Right renal cortex interstitium (tissue), 3 donors: ENCODE measurements around the gene ETS1. TPM values are rescaled to one million over a fixed set of nuclear protein-coding genes. Genes with fewer than 3 reads are reported as not detected.

Experiments
- DNase-seq, 3 donors: peaks; one replicate each; pipeline ENCODE4 v3.0.0-alpha.2; 2013; ENCODE audit warnings: low read depth in 3 of 3, low spot score in 2 of 3
- polyA plus RNA-seq, 3 donors: library from polyadenylated mRNA; unstranded; fragments of 120-200 nt; gene quantifications; one replicate each; pipeline ENCODE4 v1.2.1, GENCODE V29; 2013; ENCODE audit not compliant: insufficient read length in 3 of 3

Gene ETS1
- polyA plus RNA-seq, 3 donors = 77.5 to 85.2 (median 81.9) TPM

GRCh38 chr11:128492461-128492860 lies 94.9 kb downstream of the ETS1 start:
- DNase-seq = no peak

GRCh38 chr11:128491195-128491936 lies 96.0 kb downstream of the ETS1 start:
- DNase-seq = no peak

GRCh38 chr11:128490092-128490491 lies 97.3 kb downstream of the ETS1 start:
- no peak for DNase-seq

- no peak for DNase-seq
Measured at GRCh38 chr11:128488471-128488870, 98.9 kb downstream of the ETS1 start.

GRCh38 chr11:128487978-128488377 lies 99.4 kb downstream of the ETS1 start:
- DNase-seq = no peak

- DNase-seq = no peak
Measured at GRCh38 chr11:128484172-128484571, 103.2 kb downstream of the ETS1 start.

GRCh38 chr11:128483211-128483788 lies 104.1 kb downstream of the ETS1 start:
- DNase-seq = no peak

GRCh38 chr11:128482512-128483191 lies 104.7 kb downstream of the ETS1 start:
- DNase-seq = no peak

GRCh38 chr11:128482092-128482491 lies 105.3 kb downstream of the ETS1 start:
- no peak for DNase-seq

GRCh38 chr11:128481135-128481534 lies 106.2 kb downstream of the ETS1 start:
- DNase-seq = no peak

GRCh38 chr11:128480665-128481064 lies 106.7 kb downstream of the ETS1 start:
- no peak for DNase-seq

GRCh38 chr11:128480066-128480465 lies 107.3 kb downstream of the ETS1 start:
- DNase-seq = no peak

GRCh38 chr11:128479144-128479543 lies 108.2 kb downstream of the ETS1 start:
- DNase-seq = no peak

- no peak for DNase-seq
Measured at GRCh38 chr11:128478305-128478704, 109.1 kb downstream of the ETS1 start.

GRCh38 chr11:128477811-128478210 lies 109.5 kb downstream of the ETS1 start:
- DNase-seq = no peak

GRCh38 chr11:128477278-128477677 lies 110.1 kb downstream of the ETS1 start:
- no peak for DNase-seq

GRCh38 chr11:128476729-128477128 lies 110.6 kb downstream of the ETS1 start:
- DNase-seq = no peak

- DNase-seq = no peak
Measured at GRCh38 chr11:128476049-128476448, 111.3 kb downstream of the ETS1 start.

GRCh38 chr11:128474036-128474874 lies 113.1 kb downstream of the ETS1 start:
- no peak for DNase-seq

GRCh38 chr11:128473636-128474035 lies 113.7 kb downstream of the ETS1 start:
- DNase-seq = no peak
